ENCODE results near the gene MSI2.

- TF ChIP-seq POLR2AphosphoS5 (IDR thresholded peaks at IDR 0.05) (no peak), CTCF (IDR thresholded peaks at IDR 0.05) (no peak), POLR2A (IDR thresholded peaks at IDR 0.05) (no peak), EP300 (IDR thresholded peaks at IDR 0.05) (no peak)
Measured at GRCh38 chr17:57692770-57693169, 436.4 kb downstream of the MSI2 start.

Data from suprapubic skin (tissue), 4 donors.